Retina (tissue), 1 donor: ENCODE measurements around the gene HLA-G.
A peak's percentile ranks its signal among the peaks of the same experiment; 100 is the strongest.

ENCODE experiments used
- DNase-seq: peaks from one replicate; pipeline ENCODE4 v3.0.0-alpha.2; 2016

HLA-G gene

DNA sequence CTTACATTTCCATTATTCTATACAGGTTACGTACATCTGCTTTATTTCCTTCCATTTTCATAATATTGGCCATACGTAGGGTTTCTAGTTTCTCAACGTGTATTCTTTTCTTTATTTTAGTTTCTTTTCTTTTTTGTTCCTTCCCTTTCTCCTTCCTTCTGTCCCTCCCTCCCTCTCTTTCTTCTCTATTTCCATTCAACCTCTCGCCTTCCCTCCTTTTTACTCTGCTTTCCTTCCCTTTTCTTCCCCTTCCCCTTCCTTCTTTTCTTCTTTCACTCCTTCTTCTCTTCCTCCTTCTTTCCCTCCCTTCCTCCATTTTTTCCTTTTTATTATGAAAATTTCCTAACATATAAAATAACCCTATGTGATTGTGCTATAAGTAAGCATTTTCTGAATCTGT is 8.7 kb upstream of the HLA-G start:
- no peak for DNase-seq

DNA sequence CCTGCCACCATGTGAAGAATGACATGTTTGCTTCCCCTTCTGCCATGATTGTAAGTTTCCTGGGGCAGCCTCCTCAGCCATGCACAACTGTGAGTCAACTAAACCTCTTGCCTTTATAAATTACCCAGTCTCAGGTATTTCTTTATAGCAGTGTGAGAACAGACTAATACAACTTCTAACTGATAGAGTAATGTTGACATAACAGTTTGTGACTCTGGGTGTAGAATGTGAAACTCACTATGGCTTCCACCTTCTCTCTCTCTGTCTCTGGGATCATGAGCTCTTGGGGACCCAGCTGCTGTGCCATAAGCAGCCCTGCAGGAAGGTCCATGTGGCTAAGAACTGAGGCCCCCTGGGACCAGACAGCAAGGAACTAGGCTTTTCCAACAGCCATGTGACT is 3.5 kb upstream of the HLA-G start:
- no peak for DNase-seq

DNA sequence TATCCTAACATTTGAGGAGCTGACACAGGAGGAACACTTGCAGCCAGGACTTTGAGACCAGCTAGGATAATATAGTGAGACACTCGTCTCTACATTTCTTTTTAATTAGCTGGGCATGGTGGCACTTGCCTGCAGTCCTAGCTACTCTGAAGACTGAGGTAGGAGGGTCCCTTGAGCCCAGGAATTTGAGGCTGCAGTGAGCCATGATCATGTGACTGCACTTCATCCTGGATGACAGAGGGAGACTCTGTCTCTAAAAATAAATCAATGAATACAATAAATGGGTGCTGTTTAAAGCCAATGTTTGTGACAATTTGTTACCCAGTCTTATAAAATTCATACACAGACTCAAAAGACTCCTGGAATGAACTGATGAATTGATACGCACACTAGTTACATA is 1.8 kb upstream of the HLA-G start:
- no peak for DNase-seq

DNA sequence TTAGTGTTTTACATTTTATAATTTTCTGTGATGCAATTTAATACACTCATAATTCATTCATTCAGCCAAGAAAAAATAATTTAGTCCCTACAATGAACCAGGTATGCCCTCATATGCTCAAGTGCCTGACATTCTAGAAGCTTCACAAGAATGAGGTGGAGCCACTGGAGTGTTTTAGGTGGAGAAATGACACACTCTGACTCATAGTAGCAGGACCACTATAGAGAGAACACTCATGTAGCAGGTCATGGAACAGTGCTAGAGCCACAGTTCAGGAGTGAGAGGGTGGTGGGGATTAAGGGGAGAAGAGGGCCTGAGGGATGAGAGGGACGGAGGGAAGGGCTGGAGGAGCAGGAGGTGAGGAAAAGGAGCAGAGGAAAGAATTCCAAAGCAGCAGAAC is 1.4 kb upstream of the HLA-G start:
- DNase-seq, result no peak

DNA sequence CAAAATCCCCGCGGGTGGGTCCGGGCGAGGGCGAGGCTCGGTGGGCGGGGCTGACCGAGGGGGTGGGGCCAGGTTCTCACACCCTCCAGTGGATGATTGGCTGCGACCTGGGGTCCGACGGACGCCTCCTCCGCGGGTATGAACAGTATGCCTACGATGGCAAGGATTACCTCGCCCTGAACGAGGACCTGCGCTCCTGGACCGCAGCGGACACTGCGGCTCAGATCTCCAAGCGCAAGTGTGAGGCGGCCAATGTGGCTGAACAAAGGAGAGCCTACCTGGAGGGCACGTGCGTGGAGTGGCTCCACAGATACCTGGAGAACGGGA is 809 bp downstream of the HLA-G start:
- peak; percentile 31 for DNase-seq

DNA sequence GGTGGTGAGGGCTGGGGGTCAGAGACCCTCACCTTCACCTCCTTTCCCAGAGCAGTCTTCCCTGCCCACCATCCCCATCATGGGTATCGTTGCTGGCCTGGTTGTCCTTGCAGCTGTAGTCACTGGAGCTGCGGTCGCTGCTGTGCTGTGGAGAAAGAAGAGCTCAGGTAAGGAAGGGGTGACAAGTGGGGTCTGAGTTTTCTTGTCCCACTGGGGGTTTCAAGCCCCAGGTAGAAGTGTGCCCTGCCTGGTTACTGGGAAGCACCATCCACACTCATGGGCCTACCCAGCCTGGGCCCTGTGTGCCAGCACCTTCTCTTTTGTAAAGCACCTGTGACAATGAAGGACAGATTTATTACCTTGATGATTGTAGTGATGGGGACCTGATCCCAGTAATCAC is 2.1 kb downstream of the HLA-G start:
- no peak for DNase-seq

DNA sequence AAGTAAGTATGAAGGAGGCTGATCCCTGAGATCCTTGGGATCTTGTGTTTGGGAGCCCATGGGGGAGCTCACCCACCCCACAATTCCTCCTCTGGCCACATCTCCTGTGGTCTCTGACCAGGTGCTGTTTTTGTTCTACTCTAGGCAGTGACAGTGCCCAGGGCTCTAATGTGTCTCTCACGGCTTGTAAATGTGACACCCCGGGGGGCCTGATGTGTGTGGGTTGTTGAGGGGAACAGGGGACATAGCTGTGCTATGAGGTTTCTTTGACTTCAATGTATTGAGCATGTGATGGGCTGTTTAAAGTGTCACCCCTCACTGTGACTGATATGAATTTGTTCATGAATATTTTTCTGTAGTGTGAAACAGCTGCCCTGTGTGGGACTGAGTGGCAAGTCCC is 2.8 kb downstream of the HLA-G start:
- DNase-seq, result no peak

DNA sequence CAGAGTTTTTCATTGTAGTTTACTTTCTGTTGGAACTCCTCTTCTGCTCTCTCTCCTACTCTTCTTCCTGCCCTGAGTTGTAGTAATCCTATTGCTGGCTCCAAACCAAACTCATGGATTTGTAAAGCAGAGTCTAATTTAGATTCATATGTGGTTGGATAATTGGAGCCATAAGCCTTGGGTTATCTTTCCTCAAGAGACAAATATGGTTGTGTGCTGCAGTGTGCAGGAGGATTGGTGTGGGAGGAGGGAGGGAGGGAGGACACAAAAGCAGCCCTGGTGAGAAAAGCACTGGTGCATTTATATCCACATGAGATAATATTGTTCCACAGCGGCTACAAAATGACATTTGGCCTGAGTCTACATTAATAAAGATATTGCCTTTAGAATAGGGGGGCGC is 4.2 kb downstream of the HLA-G start:
- DNase-seq, result no peak

DNA sequence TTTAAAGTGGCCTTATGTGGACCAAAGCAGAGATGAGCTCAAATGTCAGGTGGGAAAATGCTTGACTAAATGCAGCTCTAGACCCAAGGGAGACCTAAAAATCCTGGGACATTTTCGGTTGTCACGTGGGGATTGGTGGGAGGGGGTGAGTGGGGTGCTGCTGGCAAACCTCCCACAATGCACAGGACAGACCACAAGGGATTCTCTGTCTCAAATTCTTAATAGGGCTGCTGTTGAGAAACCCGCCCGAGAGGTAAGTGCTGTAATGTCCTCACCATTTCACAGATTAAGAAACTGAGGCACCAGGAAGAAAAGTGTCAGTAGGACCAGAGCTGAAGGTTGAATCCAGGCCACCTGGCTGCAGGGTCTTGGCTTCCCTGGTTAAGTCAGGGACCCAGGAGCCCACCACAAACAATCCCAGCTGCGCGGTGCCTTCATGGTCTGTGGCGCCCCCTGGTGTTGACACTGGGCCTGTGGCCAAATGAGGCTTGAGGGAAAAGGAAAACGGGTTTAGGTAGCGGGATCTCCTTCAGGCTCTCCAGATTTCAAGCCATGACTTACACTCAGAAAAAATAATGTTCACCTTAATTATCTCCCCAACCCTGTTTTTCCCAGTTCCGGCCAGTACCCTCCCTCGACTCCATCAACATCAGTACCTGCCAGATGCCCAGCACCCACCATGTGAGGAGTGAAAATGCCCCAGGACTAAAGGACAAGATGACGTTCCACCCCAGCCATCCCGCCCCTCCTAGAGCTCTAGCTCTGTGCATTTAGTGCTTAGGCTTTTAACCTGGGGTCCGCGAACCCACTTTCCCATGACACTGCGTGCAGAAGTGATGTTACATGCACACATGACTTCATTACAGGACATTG is 7.2 kb downstream of the HLA-G start:
- DNase-seq, result peak; percentile 77

DNA sequence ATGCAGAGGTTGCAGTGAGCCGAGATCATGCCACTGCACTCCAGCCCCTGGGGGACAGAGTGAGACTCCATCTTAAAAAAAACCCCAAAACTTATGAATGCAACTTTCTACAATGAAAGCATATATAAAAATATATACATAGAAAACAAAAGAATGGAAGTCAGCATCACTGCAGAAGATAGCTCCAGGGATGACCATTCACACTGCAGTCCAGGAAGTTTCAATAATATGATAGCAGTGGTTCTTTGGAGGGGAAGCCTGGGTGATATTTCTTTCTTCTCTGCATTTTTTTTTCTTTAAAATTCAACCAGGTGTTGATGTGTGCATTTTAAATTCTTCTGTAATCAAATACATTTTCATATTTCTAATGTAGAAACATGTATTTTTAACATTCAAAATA is 12.3 kb downstream of the HLA-G start:
- no peak for DNase-seq

DNA sequence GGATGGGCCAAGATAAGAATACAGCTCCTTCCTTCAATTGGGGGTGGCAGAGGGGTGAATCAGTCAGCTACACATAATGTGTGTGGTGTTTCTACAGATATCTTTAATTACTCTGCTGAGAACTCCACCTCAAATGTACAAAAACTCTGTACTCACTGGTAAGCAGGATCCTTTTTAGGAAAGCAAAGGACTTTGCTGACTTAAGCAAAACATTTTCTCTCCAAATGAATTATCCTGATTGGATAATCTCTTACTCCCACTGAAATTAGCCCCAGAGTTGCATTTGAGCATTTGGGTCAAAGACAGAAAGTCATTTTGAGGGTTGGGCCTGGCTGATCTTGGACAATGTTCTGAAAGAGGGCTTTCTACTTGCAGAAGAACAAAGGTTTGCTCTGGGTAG is 13.4 kb downstream of the HLA-G start:
- DNase-seq, result no peak

DNA sequence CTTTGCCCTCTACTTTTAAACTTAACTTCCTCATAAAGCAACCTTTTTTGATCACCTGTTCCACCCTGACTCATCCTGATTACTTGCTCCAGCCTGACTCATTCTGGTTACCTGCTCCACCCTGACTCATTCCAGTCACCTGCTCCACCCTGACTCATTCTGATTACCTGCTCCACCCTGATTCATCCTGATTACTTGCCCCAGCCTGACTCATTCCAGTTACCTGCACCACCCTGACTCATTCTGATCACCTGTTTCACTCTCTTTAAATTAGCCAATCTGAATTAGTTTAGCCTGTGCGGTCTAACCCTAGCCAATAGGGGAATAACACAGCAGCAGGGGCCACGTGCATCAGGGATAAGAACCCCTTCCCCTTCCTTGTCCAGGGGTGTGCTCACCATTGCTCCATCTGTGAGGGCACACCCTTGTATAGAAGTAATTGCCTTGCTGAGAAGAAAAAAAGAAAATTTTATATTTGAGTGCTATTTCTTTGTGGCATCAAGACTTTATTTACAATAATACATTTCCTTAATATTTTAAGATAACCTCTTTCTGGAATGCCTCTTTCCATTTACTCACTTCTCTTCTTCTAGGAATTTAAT is 17.9 kb downstream of the HLA-G start:
- no peak for DNase-seq

DNA sequence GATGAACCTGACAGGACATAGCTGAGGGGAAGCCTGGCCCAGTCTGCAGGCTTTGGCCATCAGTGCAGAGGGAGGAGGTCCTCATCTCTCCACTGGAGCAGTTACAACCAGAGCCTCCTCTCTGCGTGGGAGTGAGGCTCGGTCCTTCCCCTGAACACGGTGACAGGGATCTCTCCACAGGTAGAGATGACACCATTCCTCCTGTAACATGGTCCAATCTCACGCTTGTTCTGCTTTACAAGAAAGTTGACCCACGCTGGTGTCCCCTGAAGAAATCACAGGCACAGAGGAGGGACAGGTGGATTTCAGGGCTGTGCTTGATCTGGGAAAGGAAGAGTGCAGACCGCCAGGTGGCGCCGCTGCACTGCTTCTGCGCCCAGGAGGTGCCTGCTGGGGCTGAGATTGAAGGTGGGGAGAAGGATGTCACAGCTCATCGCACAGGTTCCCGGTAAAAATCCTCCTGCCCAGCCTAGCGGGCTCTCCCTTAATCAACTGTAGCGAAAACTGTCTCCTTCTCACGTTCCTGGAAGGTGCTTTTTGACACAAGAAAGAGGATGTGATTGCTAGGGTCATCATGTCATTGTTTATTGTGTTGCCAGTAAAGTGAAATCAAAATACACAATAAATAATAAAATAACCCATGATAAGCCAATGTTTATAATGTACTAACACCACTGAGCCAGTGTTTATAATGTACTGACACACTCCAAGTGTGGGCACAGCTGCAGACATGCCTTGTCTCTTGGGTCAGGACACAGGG is 20.4 kb downstream of the HLA-G start:
- DNase-seq, result peak; percentile 88

DNA sequence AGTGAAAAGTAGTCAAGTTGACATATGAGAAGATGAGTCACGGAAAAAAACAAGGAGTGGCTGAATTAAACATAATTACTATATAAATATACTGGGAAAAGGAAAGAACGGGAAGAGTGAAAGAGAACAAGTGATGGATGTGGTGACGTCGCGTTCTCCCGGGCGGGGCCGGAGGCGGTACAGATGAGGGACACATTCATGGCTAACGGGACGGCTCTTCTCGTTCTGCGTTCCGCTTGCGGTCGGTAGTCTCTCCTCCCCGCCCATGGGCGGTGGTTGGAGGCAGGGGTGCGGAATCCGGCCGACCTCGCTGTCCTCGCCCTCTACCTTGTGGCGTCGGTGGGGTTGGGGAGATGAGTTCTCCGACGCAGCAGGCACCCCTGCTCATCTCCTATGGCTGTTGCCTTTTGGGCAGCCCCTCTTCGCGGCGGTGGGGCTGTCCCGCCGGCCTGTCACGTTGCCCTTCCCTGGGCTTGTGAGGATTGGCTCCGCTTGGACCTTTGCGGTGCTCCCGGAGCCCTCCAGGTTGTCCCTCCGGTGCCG is 22.5 kb downstream of the HLA-G start:
- peak; percentile 34 for DNase-seq

DNA sequence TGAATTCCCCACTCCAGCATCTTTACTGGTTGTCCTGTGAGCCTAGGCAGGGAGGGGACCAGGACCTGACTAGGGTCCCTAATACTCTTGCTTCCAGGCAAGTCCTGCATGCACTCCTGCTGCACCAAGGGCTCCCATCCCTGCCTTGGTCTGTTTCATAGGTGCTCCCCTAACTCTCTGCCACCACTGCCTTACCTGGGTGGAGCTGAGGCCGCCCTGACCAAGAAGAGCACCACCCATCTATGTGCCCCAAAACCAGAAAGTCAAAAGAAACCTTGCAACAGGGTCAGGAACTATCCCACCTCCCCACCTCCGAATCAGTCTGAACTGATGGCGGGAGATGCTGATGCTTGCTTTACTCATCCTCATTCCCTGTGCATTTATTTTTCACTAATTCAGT is 23.6 kb downstream of the HLA-G start:
- DNase-seq, result no peak

DNA sequence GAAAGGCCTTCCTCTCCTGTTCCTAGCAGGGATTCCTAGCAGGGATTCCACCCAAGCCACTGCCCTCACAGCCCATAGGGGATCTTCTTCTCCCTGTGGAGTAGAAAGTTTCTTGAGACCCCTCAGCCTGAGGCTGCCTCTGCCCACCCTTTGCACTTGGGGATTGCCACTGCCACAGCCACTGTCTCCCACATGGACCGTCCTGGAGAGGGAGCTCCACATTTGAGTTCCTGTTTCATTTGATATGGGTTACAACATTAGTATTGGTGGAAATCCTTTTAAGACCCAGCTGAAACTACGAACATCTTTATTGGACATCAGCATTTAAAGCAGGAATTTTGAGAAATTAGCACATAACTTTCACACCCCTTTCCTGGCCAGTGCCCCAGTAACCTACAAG is 25.6 kb downstream of the HLA-G start:
- DNase-seq, result no peak

DNA sequence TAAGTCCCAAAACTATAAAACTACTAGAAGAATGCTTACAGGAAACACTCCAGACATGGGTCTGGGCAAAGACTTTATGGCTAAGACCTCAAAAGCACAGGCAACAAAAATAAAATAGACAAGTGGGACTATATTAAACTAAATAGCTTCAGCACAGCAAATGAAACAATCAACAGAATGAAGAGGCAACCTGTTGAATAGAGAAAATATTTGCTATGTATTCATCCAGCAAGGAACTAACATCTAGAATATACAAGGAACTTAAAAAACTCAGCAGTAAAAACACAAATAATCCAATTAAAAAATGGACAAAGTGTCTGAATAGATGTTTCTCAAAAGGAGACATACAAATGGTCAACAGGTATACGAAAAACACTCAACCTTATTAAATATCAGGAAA is 30.4 kb downstream of the HLA-G start:
- no peak for DNase-seq

DNA sequence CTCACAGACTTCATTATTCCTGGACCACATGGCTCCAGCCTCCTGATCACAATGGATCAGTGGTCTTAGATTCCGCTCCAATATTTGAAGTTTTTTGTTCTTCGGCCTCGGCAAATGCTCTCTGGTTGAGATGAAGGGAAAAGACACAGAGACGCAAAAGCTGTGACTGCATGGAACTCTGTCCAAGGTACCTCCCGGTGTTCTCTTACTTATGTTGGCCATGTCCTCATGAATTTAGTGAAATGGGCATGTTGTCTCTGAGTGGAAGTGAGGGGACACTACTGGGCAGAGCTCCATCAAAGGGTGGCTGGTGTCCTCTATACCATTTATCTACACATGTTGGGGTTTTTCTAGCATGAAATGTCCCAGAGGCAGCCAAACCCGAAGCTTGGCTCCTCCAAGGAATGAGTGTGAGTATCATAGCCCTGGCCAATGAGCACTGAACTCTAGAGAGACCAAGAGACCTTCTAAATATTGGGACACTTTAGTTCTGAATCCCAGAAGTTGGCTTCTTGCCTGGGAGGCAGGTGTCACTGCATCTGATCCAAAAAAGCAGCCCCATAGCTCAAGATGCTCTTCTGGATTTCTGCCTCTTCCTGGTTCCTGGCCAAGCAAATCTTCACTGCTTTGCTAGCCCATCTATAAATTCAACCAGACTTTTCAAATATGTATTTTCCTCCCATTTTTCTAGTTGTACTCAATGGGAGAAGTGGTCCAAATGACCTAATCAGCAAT is 34.1 kb downstream of the HLA-G start:
- no peak for DNase-seq

DNA sequence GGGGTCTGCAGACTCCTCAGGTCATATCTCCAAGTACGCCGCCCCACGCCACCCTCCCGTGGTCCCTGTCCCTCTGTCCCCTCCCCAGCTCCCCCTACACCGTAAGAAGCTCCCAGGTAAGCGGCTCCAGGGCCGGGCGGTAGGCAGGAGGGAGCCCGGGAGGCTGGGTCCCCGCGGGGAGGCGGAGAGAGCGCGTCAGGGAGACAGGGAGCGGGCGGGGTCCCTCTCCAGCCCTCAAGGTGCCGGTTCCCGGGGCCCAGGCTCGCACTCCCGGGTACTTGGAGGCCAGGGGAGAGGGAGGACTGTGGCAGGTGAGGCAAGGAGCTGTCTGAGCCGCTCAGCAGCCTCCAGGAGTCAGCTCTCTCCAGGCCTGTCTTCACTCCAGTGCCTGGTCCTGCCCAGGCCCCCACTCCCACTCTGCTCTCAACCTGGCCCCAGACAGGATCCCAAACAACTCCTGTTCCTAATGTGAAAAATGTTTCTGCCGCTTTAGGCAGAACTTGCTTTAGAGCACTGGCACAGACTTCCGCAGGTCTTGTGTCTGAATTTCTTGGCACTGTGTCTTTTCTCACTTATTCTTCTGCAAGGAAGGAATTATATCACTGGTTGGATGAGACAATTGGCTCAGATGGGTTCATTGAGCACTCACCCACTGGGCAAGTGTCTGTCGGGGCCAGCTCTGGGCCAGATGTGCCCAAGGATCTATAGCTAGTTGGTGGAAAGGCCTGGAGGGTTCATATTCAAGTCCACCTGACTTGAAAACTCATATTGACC is 36.6 kb downstream of the HLA-G start:
- no peak for DNase-seq

DNA sequence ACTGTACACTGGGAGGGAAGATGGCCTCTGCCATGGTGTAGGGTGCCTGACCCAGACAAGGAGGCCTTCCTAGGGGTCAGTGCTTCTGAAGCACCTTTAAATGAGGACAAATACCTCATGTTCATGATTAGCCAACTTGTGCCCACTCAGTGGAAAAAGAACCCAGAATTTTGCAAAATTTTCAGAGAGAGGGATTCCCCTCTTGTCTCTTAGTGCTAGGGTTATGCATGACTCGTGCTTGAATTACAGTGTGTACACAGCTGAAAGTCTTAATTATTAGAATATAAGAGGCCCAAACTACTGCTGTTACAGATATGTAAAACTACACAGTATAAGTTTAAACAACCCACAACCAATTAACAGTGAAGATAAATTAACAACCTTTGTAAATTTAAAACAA is 38.0 kb downstream of the HLA-G start:
- no peak for DNase-seq

DNA sequence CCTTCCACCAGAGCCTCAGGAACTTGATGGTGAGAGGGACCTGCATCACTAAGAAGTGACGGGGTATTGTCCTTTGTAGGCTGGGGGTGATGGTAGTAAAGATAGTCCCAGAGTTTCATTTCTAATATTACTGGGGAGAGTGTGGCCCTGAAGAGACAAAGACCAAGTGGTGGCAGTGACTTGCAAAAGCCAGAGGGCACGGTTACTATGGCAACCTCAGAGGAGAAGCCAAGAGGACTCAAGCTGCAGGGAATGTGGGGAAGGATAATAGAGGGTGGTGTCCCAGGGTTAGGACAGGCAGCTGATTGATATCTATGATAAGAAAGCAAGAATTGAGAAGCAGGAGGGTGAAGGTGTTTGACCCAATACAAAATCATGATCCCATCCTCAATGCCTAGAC is 42.5 kb downstream of the HLA-G start:
- no peak for DNase-seq

DNA sequence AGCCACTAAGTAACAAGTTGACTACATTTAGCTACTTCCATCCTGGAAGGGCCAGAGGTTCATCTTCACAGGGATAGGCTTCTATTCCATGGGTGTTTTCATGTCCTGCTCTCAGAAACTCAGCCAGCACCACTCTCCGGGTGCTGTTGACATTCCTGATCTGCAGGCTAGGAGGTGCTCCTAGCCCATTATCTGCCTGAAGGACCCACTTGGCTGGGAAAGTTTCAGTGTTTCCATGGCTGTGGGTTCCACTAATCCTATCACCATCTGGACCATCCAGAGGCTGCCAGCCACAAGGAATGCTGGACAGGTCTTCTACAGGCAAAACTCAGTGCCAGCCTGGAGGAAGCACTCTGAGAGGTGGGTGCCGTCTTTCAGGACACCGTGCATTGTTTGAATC is 45.2 kb downstream of the HLA-G start:
- DNase-seq, result no peak
